Measurements from ENCODE around the gene ARHGAP5. TPM values are rescaled to one million over a fixed set of nuclear protein-coding genes. Genes with fewer than 3 reads are reported as not detected.
A peak's percentile ranks its signal among the peaks of the same experiment; 100 is the strongest.

The ARHGAP5 gene
- total and polyA plus RNA-seq, 9 of the 15 experiments (the other 6 are each of a cell fraction or from before 2014, with no cell fraction given) = 3.1 to 21.8 (median 12.1) TPM

DNA sequence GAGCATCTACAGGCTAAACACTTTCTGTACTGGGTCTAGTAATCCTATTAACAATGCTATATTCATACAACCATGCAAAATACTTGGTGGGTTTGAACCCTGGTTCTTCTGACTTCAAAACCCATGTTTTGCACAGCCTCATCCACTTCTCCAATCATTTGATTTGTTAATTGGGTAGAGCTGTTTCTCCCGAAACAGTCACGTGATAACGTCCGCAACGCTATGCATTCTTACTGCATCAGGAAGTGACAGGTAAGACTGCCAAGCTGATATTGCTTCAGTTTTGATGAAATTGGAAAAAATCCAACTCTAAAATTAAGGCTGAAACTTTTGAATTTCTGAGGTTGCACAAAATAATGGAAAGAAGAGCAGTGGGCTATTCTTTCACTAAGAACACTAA lies 94.4 kb downstream of the ARHGAP5 start (continued):
- TF ChIP-seq TFE3 (CRISPR knock-in tag; IDR thresholded peaks at IDR 0.05) = peak; percentile 75
- no peak for TF ChIP-seq NR2C2 (CRISPR knock-in tag; IDR thresholded peaks at IDR 0.05)
- TF ChIP-seq NR2C2 (tag; IDR thresholded peaks at IDR 0.05) = no peak
- no peak for TF ChIP-seq ZNF224 (CRISPR knock-in tag; IDR thresholded peaks at IDR 0.05)
- no peak for TF ChIP-seq MAFF (IDR thresholded peaks at IDR 0.05; ENCODE audit: low read length)
- no peak for TF ChIP-seq EP300 (IDR thresholded peaks at IDR 0.05; ENCODE audit: low read length)
- TF ChIP-seq, protein P1, sequence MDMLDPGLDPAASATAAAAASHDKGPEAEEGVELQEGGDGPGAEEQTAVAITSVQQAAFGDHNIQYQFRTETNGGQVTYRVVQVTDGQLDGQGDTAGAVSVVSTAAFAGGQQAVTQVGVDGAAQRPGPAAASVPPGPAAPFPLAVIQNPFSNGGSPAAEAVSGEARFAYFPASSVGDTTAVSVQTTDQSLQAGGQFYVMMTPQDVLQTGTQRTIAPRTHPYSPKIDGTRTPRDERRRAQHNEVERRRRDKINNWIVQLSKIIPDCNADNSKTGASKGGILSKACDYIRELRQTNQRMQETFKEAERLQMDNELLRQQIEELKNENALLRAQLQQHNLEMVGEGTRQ (CRISPR knock-in tag; IDR thresholded peaks at IDR 0.05) = peak; percentile 18; the same call in 1 of the 2 replicates
- 0 out of 2 replicates have a peak, but pooled peaks have one; percentile 10 for TF ChIP-seq CBFA2T2 (conservative IDR thresholded peaks at IDR 0.05)
- no peak for TF ChIP-seq ERF (CRISPR knock-in tag; IDR thresholded peaks at IDR 0.05)
- no peak for TF ChIP-seq JUND (IDR thresholded peaks at IDR 0.05; ENCODE audit: borderline replicate concordance, low read depth, low read length)
- TF ChIP-seq JUND (tag; IDR thresholded peaks at IDR 0.05; ENCODE audit: borderline replicate concordance, low read depth, low read length) = no peak

Data from K562 (cell line).